Vagina (tissue), 2 donors: ENCODE measurements around the gene YWHAE. TPM values are rescaled to one million over a fixed set of nuclear protein-coding genes. Genes with fewer than 3 reads are reported as not detected.
"Not testable (repeated sequence)": the region's sequence is repeated elsewhere in the genome, so short reads cannot be mapped to it uniquely, and the experiment has no call there.

ENCODE experiments used
- DNase-seq, 2 donors: peaks; one replicate each; pipeline ENCODE4 v3.0.0-alpha.2; 2017; ENCODE audit errors: extremely low spot score in 2 of 2
- H3K27ac ChIP-seq: fragments of 200-600 bp; sonication (generic); one replicate; pipeline ENCODE4 v1.5.1; 2019
- H3K27me3 ChIP-seq: fragments of 200-600 bp; sonication (generic); one replicate; pipeline ENCODE4 v1.5.1; 2019
- H3K36me3 ChIP-seq, 2 donors: fragments of 200-600 bp; sonication (generic); one replicate each; pipeline ENCODE4 v1.5.1; 2017 to 2019
- H3K4me1 ChIP-seq: fragments of 200-600 bp; sonication (generic); one replicate; pipeline ENCODE4 v1.5.1; 2019
- H3K4me3 ChIP-seq, 2 donors: fragments of 200-600 bp; sonication (generic); 1 replicate in 1 of 2; 2 replicates in 1 of 2; pipeline ENCODE4 v1.5.1; 2016 to 2019
- H3K9me3 ChIP-seq: fragments of 200-600 bp; sonication (generic); one replicate; pipeline ENCODE4 v1.5.1; 2019
- CTCF ChIP-seq, 3 experiments: fragments of 450-650 bp in 2 of 3; fragments of 200-600 bp in 1 of 3; sonication (generic) in 1 of 3; IDR thresholded peaks; one replicate each; pipeline ENCODE4 v1.5.1; 2017 to 2019; ENCODE audit warnings: antibody characterized with exemption in 3 of 3, mild to moderate bottlenecking in 2 of 3, moderate library complexity in 2 of 3
- POLR2A ChIP-seq, 2 donors: fragments of 450-650 bp; IDR thresholded peaks; one replicate each; pipeline ENCODE4 v1.6.1; 2017; ENCODE audit warnings: antibody characterized with exemption in 2 of 2, mild to moderate bottlenecking in 2 of 2, moderate library complexity in 2 of 2
- POLR2AphosphoS5 ChIP-seq, 2 donors: sonication (generic); formaldehyde crosslinking; IDR thresholded peaks; one replicate each; pipeline ENCODE4 v1.9.0; 2017; ENCODE audit warnings: antibody characterized with exemption in 2 of 2, mild to moderate bottlenecking in 2 of 2, low read depth in 1 of 2; ENCODE audit not compliant: insufficient read depth in 1 of 2
- intact Hi-C: fragments of 100-400 bp; cut with DNase I; formaldehyde crosslinking; loops from one replicate; pipeline ENCODE4 v1.15.1; 2023
- total RNA-seq: library from RNA; depleted of rRNA; stranded (reverse); fragments of >200 nt; gene quantifications from one replicate; pipeline ENCODE4 v1.2.3, GENCODE V29; 2016

Gene YWHAE
- total RNA-seq, 1 donor from 2014 or later: 487 TPM

GRCh38 chr17:1398028-1398427, 2.0 kb downstream of the YWHAE start:
- H3K4me1 ChIP-seq: peaks cover 63% of the 10 kb centered on the region
- intact Hi-C loops: no loop called here
- peak overlapping the region; percentile 94 for H3K27ac ChIP-seq
- no peaks in the 10 kb centered on the region for H3K36me3 ChIP-seq
- no peaks in the 10 kb centered on the region for H3K27me3 ChIP-seq
- no peak for TF ChIP-seq CTCF (IDR thresholded peaks at IDR 0.05)
- no peak for TF ChIP-seq POLR2AphosphoS5 (IDR thresholded peaks at IDR 0.05; ENCODE audit: insufficient read depth in 1 of 2, low read depth in 1 of 2)
- no peak for TF ChIP-seq POLR2A (IDR thresholded peaks at IDR 0.05)
- H3K9me3 ChIP-seq: no peaks in the 10 kb centered on the region
- DNase-seq: no peak
- peak overlapping the region; percentile 71 to 79 for H3K4me3 ChIP-seq

GRCh38 chr17:1395876-1396665, 4.0 kb downstream of the YWHAE start:
- DNase-seq, intact Hi-C loops, H3K27me3 ChIP-seq, H3K27ac ChIP-seq, H3K9me3 ChIP-seq, H3K4me3 ChIP-seq, H3K36me3 ChIP-seq: not testable (repeated sequence)
- peaks cover 83% of the 10 kb centered on the region for H3K4me1 ChIP-seq

- TF ChIP-seq POLR2AphosphoS5 (IDR thresholded peaks at IDR 0.05; ENCODE audit: insufficient read depth in 1 of 2, low read depth in 1 of 2): no peak
- TF ChIP-seq POLR2A (IDR thresholded peaks at IDR 0.05): no peak
- TF ChIP-seq CTCF (IDR thresholded peaks at IDR 0.05): no peak
- Histone ChIP-seq H3K4me3 (no peak overlapping the region), H3K27ac (no peak overlapping the region), H3K36me3 (no peaks in the 10 kb centered on the region), H3K27me3 (no peaks in the 10 kb centered on the region), H3K4me1 (peaks cover 98% of the 10 kb centered on the region), H3K9me3 (no peaks in the 10 kb centered on the region)
- DNase-seq: no peak
- intact Hi-C loops: no loop called here
These were observed 8.4 kb downstream of the YWHAE start for GRCh38 chr17:1391577-1391976.

- no peak overlapping the region for H3K4me3 ChIP-seq
- H3K4me1 ChIP-seq: peaks cover 98% of the 10 kb centered on the region
These were observed 9.3 kb downstream of the YWHAE start for GRCh38 chr17:1390432-1391367.

GRCh38 chr17:1387490-1388227, 12.4 kb downstream of the YWHAE start:
- H3K4me3 ChIP-seq, H3K27ac ChIP-seq, H3K9me3 ChIP-seq, DNase-seq, H3K27me3 ChIP-seq, intact Hi-C loops, H3K36me3 ChIP-seq: not testable (repeated sequence)
- H3K4me1 ChIP-seq: peaks cover 98% of the 10 kb centered on the region

More at GRCh38 chr17:1390432-1391367, 9.3 kb downstream of the YWHAE start:
- DNase-seq: no peak
- intact Hi-C loops: no loop called here
- Histone ChIP-seq H3K9me3 (no peaks in the 10 kb centered on the region), H3K36me3 (no peaks in the 10 kb centered on the region), H3K27me3 (no peaks in the 10 kb centered on the region), H3K27ac (peak overlapping the region; percentile 10)
- no peak for TF ChIP-seq POLR2AphosphoS5 (IDR thresholded peaks at IDR 0.05; ENCODE audit: insufficient read depth in 1 of 2, low read depth in 1 of 2)
- TF ChIP-seq POLR2A (IDR thresholded peaks at IDR 0.05): no peak
- TF ChIP-seq CTCF (IDR thresholded peaks at IDR 0.05): no peak

- intact Hi-C loops, H3K9me3 ChIP-seq, DNase-seq, H3K36me3 ChIP-seq, H3K4me3 ChIP-seq, H3K27ac ChIP-seq, H3K27me3 ChIP-seq: not testable (repeated sequence)
- H3K4me1 ChIP-seq: peaks cover 96% of the 10 kb centered on the region
These were observed 13.3 kb downstream of the YWHAE start for GRCh38 chr17:1386675-1387190.
